ENCODE results near the gene NDST3.

Gene NDST3

GRCh38 chr4:118278473-118279274 is 244.4 kb downstream of the NDST3 start:
- DNase-seq (peak; percentile 97), ATAC-seq (ENCODE audit: insufficient read depth, low read depth) (peak; percentile 87)
- Histone ChIP-seq H4K20me1 (ENCODE audit: insufficient read depth, low read length) (peaks cover 10% of the 10 kb centered on the region; the same call in 1 of the 2 replicates), H3K4me1 (ENCODE audit: insufficient read depth, low read length) (peaks cover 32% of the 10 kb centered on the region), H3K9ac (ENCODE audit: low read depth, low read length) (peak overlapping the region; percentile 74), H3K79me2 (ENCODE audit: insufficient read depth, low read length) (peaks cover 24% of the 10 kb centered on the region), H2AFZ (ENCODE audit: low read depth, low read length) (peak overlapping the region; percentile 88), H3K9me3 (ENCODE audit: insufficient read depth, low read length, severe bottlenecking) (no peaks in the 10 kb centered on the region), H3K27ac (ENCODE audit: low read length) (peak overlapping the region; percentile 88), H3K36me3 (ENCODE audit: insufficient read depth, low read length) (peaks cover 36% of the 10 kb centered on the region), H3K4me3 (ENCODE audit: low read depth in 1 of 2, low read length in 2 of 2) (peak overlapping the region; percentile 75 to 82), H3K4me2 (ENCODE audit: insufficient read depth, low read length) (peak overlapping the region; percentile 73), H3K27me3 (ENCODE audit: insufficient read depth, low read length, poor library complexity) (no peaks in the 10 kb centered on the region)
- TF ChIP-seq CTCF (IDR thresholded peaks at IDR 0.05; ENCODE audit: borderline replicate concordance, extremely low read depth, low read length, poor library complexity, severe bottlenecking) (no peak), EZH2 (IDR thresholded peaks at IDR 0.05; ENCODE audit: borderline replicate concordance, low read depth, low read length, severe bottlenecking) (no peak)

- peak overlapping the region; percentile 74 for H3K9ac ChIP-seq (ENCODE audit: low read depth, low read length)
- peaks cover 24% of the 10 kb centered on the region for H3K79me2 ChIP-seq (ENCODE audit: insufficient read depth, low read length)
- peak overlapping the region; percentile 75 to 82 for H3K4me3 ChIP-seq (ENCODE audit: low read depth in 1 of 2, low read length in 2 of 2)
- no peaks in the 10 kb centered on the region for H3K27me3 ChIP-seq (ENCODE audit: insufficient read depth, low read length, poor library complexity)
- H3K27ac ChIP-seq (ENCODE audit: low read length), result peak overlapping the region; percentile 88
- no peak for ATAC-seq (ENCODE audit: insufficient read depth, low read depth)
- no peaks in the 10 kb centered on the region for H3K9me3 ChIP-seq (ENCODE audit: insufficient read depth, low read length, severe bottlenecking)
- peaks cover 10% of the 10 kb centered on the region; the same call in 1 of the 2 replicates for H4K20me1 ChIP-seq (ENCODE audit: insufficient read depth, low read length)
- H2AFZ ChIP-seq (ENCODE audit: low read depth, low read length), result peak overlapping the region; percentile 88; the same call in 1 of the 2 replicates
- no peak for DNase-seq
- TF ChIP-seq EZH2 (IDR thresholded peaks at IDR 0.05; ENCODE audit: borderline replicate concordance, low read depth, low read length, severe bottlenecking) (no peak), CTCF (IDR thresholded peaks at IDR 0.05; ENCODE audit: borderline replicate concordance, extremely low read depth, low read length, poor library complexity, severe bottlenecking) (no peak)
- peaks cover 36% of the 10 kb centered on the region for H3K36me3 ChIP-seq (ENCODE audit: insufficient read depth, low read length)
- peaks cover 32% of the 10 kb centered on the region for H3K4me1 ChIP-seq (ENCODE audit: insufficient read depth, low read length)
- H3K4me2 ChIP-seq (ENCODE audit: insufficient read depth, low read length), result peak overlapping the region; percentile 73
Measured at GRCh38 chr4:118279328-118279727, 245.0 kb downstream of the NDST3 start.

- Histone ChIP-seq H3K36me3 (ENCODE audit: insufficient read depth, low read length) (peaks cover 36% of the 10 kb centered on the region), H3K79me2 (ENCODE audit: insufficient read depth, low read length) (peaks cover 24% of the 10 kb centered on the region), H4K20me1 (ENCODE audit: insufficient read depth, low read length) (peaks cover 10% of the 10 kb centered on the region; the same call in 1 of the 2 replicates), H3K4me1 (ENCODE audit: insufficient read depth, low read length) (peaks cover 32% of the 10 kb centered on the region), H3K9me3 (ENCODE audit: insufficient read depth, low read length, severe bottlenecking) (no peaks in the 10 kb centered on the region), H3K27ac (ENCODE audit: low read length) (peak overlapping the region; percentile 88), H3K9ac (ENCODE audit: low read depth, low read length) (peak overlapping the region; percentile 74), H3K4me2 (ENCODE audit: insufficient read depth, low read length) (peak overlapping the region; percentile 73), H3K27me3 (ENCODE audit: insufficient read depth, low read length, poor library complexity) (no peaks in the 10 kb centered on the region), H2AFZ (ENCODE audit: low read depth, low read length) (no peak overlapping the region), H3K4me3 (ENCODE audit: low read depth in 1 of 2, low read length in 2 of 2) (peak overlapping the region; percentile 75 to 82)
- ATAC-seq (ENCODE audit: insufficient read depth, low read depth) (no peak), DNase-seq (no peak)
- TF ChIP-seq CTCF (IDR thresholded peaks at IDR 0.05; ENCODE audit: borderline replicate concordance, extremely low read depth, low read length, poor library complexity, severe bottlenecking) (no peak), EZH2 (IDR thresholded peaks at IDR 0.05; ENCODE audit: borderline replicate concordance, low read depth, low read length, severe bottlenecking) (no peak)
Measured at GRCh38 chr4:118279920-118280432, 245.7 kb downstream of the NDST3 start.

Data from DND-41 (cell line).